AG10803 (cell line): ENCODE data around the gene ARL4D.

Experiments
- DNase-seq: peaks from one replicate; pipeline ENCODE4 v3.0.0; 2010; ENCODE audit warnings: low read depth
- H3K4me3 ChIP-seq: 2 replicates; pipeline ENCODE4 v1.5.1; 2011; ENCODE audit warnings: mild to moderate bottlenecking, low read length, control low read depth
- CTCF ChIP-seq: conservative IDR thresholded peaks from 2 replicates; pipeline ENCODE4 v1.5.1; 2011; ENCODE audit warnings: mild to moderate bottlenecking, low read length, control low read depth, inconsistent platforms

The ARL4D gene

GRCh38 chr17:43442711-43443110 is 43.9 kb downstream of the ARL4D start:
- DNase-seq, result peak; percentile 60
- TF ChIP-seq CTCF, result no peak
- no peak overlapping the region for H3K4me3 ChIP-seq

- no peak for DNase-seq
- H3K4me3 ChIP-seq, result no peak overlapping the region
- no peak for TF ChIP-seq CTCF
Observed at GRCh38 chr17:43443381-43443780, 44.6 kb downstream of the ARL4D start.

DNA sequence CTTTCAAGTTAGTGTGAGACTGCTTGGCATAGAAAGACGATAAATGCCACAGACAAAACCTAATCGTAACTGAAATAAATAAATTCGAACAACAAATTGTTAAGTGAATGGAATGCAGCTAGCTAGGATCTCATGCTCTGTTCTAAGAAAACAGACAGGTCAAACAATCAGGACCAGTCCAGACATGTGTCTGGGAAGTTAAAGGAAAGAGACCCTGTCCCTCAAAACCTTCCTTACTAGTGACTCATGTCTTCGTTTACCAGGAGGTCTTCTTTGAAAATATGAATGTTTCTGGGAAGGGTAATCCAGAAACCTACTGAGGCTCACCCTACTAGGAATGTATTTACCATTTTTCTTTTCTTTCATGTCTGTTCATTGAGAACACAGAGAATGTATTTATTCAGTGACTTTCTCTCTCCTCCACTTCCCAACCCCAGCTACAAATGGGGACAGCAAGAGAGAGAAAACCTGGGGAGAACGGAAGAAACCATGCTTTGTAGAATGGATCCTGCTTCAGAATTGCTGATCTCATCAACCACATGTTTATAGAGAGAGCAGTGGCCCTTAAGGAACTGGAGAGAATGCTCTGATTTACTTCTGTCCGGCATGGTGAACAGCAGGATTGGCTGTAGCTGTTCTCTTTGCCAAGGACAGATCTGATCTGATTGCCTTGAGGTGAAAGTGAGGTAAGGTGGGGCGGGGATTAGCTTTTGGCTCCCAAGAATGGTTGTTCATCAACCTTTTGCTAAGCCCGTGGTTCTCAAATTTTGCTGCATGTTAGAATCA is 45.6 kb downstream of the ARL4D start:
- TF ChIP-seq CTCF, result no peak
- no peak overlapping the region for H3K4me3 ChIP-seq
- DNase-seq, result no peak

DNA sequence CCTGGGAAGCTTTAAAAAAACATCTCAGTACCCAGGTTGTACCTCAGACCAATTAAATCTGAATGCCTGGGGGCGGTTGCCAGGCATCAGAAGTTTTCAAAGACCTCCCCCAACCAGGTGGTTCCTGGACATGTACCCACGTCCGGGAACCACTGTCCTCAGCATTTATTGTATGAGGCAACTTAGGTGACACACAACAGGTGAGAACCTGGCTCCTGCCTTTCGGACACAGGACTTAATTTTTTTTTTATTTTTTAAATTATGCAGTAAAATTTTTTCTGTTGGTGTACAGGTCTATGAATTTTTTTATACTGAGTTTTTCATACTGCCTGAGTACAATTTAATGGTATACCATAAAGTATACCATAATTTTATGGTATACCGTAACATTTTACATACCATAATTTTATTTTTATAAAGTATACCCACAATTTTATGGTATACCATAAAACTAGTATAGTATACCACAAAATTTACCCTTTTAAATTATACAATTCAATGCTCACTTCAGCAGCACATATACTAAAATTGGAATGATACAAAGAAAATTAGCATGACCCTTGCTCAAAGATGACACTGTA is 46.3 kb downstream of the ARL4D start:
- no peak for TF ChIP-seq CTCF
- H3K4me3 ChIP-seq, result no peak overlapping the region
- no peak for DNase-seq

- no peak for DNase-seq
- no peak for TF ChIP-seq CTCF
- H3K4me3 ChIP-seq, result no peak overlapping the region
Observed at GRCh38 chr17:43446773-43447172, 48.0 kb downstream of the ARL4D start.

- no peak overlapping the region for H3K4me3 ChIP-seq
- DNase-seq, result no peak
- TF ChIP-seq CTCF, result no peak
Observed at GRCh38 chr17:43448720-43449469, 50.1 kb downstream of the ARL4D start.
